Psoas muscle (tissue), 7 donors: ENCODE results near the gene SMIM45.

Experiments
- ATAC-seq, 4 donors: fragments of 200-7000 bp; cut with Tn5 transposase; one replicate each; pipeline ENCODE4 v1.9.1; 2020; ENCODE audit warnings: moderate library complexity in 3 of 4, mild to moderate bottlenecking in 2 of 4
- DNase-seq, 2 donors: peaks; one replicate each; pipeline ENCODE4 v3.0.0-alpha.2; 2020
- H3K27ac ChIP-seq: fragments of 200-600 bp; one replicate; pipeline ENCODE4 v1.8.0; 2022
- H3K27me3 ChIP-seq, 3 donors: fragments of 200-600 bp in 1 of 3; one replicate each; pipeline versions ENCODE4 v1.6.1 to v1.8.0; 2013 to 2022; ENCODE audit warnings: low read length in 2 of 3, mild to moderate bottlenecking in 2 of 3, moderate library complexity in 1 of 3; ENCODE audit not compliant: insufficient read depth in 3 of 3
- H3K36me3 ChIP-seq, 2 donors: fragments of 200-600 bp in 1 of 2; one replicate each; pipeline versions ENCODE4 v1.6.1 to v1.8.0; 2013 to 2022; ENCODE audit warnings: low read depth in 1 of 2, mild to moderate bottlenecking in 1 of 2, moderate library complexity in 1 of 2; ENCODE audit not compliant: insufficient read depth in 1 of 2
- H3K4me1 ChIP-seq: fragments of 200-600 bp; one replicate; pipeline ENCODE4 v1.8.0; 2022
- H3K4me3 ChIP-seq: fragments of 200-600 bp; one replicate; pipeline ENCODE4 v1.8.0; 2022; ENCODE audit warnings: mild to moderate bottlenecking
- H3K9me3 ChIP-seq: fragments of 200-600 bp; one replicate; pipeline ENCODE4 v1.8.0; 2022
- WGBS, 3 donors: extraction: QIAGEN DNeasy Blood & Tissue Kit; methylation state at CpG; one replicate each; pipeline versions ENCODE4 v1.1.6 to v1.1.7; 2013; 5-methylcytosine and 5-hydroxymethylcytosine counted together
- intact Hi-C, 2 donors: fragments of 100-400 bp; cut with DNase I; formaldehyde crosslinking; loops; one replicate each; pipeline versions ENCODE4 v1.11.0 to v1.14.2; 2022
- TF ChIP-seq, protein P1 (sequence below): fragments of 200-600 bp; IDR thresholded peaks from one replicate; pipeline ENCODE4 v1.8.0; 2022; ENCODE audit warnings: antibody characterized with exemption
- donor health status: healthy with polysubstance abuse.
- donor health status: DM: no; HTN: no; CAD: no; lungs with moderate emphysema.
- donor health status: Bipolar disorder and iron deficiency.
- donor health status: healthy.
- donor health status: DM: yes; HTN: yes; CAD: no.
- donor health status: DM: no; HTN: no; CAD: no.
- donor health status: DM: yes; HTN: yes; CAD: no.

The SMIM45 gene

DNA sequence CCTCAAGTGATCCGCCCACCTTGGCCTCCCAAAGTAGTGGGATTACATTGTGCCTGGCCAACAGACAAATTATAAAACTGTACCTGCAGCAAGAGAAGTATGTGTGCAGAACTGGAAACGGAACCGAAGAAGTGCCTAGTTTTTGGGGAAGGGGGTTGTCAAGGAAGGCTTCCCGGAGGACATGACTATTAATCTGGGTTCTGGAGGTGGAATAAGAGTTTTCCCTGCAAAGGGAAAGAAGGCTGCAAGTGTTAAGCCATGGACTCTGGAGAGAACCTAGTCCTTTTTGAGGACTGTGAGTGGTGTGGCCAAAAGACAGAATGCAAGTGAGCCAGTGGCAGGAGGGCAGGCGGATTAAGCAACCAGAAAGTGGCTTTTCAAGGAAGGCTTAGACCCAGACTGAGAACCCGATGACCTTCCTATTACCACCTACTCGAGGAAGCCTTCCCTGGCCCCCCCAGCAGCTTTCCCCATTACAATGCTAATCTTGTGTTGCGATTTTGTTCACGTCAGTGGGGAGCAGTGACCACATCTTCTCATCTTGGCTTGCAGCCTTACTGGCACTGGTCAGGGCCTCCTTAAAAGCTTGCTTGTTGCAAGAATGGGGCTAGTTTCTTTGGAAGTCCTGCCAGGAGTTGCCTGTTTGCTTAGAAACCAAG is 11.6 kb downstream of the SMIM45 start:
- H3K4me1 ChIP-seq = no peaks in the 10 kb centered on the region
- WGBS, 3 donors = 61 to 67% (median 64%) methylated on average over 9 of the region's 9 CpGs
- no peaks in the 10 kb centered on the region for H3K36me3 ChIP-seq
- ATAC-seq (no peak), DNase-seq (no peak)
- no peak overlapping the region for H3K4me3 ChIP-seq
- peaks cover 0 to 2% (median 0%) of the 10 kb centered on the region in 3 donors for H3K27me3 ChIP-seq
- no peaks in the 10 kb centered on the region for H3K9me3 ChIP-seq
- intact Hi-C loops = no loop called here
- TF ChIP-seq, protein P1, sequence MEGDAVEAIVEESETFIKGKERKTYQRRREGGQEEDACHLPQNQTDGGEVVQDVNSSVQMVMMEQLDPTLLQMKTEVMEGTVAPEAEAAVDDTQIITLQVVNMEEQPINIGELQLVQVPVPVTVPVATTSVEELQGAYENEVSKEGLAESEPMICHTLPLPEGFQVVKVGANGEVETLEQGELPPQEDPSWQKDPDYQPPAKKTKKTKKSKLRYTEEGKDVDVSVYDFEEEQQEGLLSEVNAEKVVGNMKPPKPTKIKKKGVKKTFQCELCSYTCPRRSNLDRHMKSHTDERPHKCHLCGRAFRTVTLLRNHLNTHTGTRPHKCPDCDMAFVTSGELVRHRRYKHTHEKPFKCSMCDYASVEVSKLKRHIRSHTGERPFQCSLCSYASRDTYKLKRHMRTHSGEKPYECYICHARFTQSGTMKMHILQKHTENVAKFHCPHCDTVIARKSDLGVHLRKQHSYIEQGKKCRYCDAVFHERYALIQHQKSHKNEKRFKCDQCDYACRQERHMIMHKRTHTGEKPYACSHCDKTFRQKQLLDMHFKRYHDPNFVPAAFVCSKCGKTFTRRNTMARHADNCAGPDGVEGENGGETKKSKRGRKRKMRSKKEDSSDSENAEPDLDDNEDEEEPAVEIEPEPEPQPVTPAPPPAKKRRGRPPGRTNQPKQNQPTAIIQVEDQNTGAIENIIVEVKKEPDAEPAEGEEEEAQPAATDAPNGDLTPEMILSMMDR = no peak
- no peak overlapping the region for H3K27ac ChIP-seq

DNA sequence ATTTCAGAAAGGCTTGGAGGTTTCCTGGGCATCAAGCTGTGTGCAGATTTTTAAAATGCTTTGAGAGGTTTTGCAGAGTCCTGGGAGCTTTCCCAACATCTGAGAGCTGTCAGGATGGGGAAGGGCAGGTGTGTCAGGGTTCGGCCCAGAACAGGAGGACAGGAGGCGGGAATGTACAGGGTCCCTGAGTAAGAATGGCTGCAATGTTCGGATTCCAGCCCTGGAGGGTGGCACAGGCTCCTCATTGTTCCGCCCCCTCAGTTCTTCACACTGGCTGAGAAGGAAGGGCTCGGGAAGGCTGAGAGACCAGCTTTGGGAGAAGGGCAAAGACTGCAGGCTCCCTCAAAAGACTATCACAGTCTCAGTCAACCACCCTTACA is 12.2 kb downstream of the SMIM45 start:
- Histone ChIP-seq H3K4me1 (no peaks in the 10 kb centered on the region), H3K9me3 (no peaks in the 10 kb centered on the region), H3K4me3 (no peak overlapping the region), H3K36me3 (no peaks in the 10 kb centered on the region), H3K27me3 (peaks cover 0 to 2% (median 0%) of the 10 kb centered on the region in 3 donors), H3K27ac (no peak overlapping the region)
- 67 to 73% (median 73%) methylated on average over 5 of the region's 5 CpGs for WGBS, 3 donors
- no peak for DNase-seq
- TF ChIP-seq, protein P1 = no peak
- intact Hi-C loops = no loop called here
- no peak for ATAC-seq

DNA sequence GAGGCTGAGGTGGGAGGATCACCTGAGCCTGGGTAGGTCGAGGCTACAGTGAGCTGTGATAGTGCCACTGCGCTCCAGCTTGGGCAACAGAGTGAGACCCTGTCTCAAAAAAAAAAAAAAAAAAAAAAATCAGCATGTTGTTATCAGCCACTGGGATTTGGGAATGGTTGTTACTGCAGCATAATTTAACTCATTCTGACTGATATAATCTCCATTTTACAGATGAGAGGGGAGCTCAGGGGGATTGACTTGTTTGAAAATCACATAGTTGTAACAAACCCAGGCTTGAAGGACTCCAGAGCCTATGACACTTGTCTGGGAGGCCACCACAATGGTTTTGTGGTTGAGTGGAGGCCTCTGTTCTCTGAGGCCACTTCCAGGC is 14.3 kb downstream of the SMIM45 start:
- H3K36me3 ChIP-seq = no peaks in the 10 kb centered on the region
- intact Hi-C loops = loop anchor here in 1 of 2 donors (5.0 kb wide), 1 partner anchor 146 kb away; no protein-coding TSS in a partner anchor
- no peak for DNase-seq
- H3K4me1 ChIP-seq = no peaks in the 10 kb centered on the region
- no peak overlapping the region for H3K4me3 ChIP-seq
- peaks cover 0 to 2% (median 0%) of the 10 kb centered on the region in 3 donors for H3K27me3 ChIP-seq
- TF ChIP-seq, protein P1 = no peak
- H3K9me3 ChIP-seq = no peaks in the 10 kb centered on the region
- no peak for ATAC-seq
- no peak overlapping the region for H3K27ac ChIP-seq
- WGBS, 3 donors = 92 to 97% (median 97%) methylated on average over 2 of the region's 2 CpGs

DNA sequence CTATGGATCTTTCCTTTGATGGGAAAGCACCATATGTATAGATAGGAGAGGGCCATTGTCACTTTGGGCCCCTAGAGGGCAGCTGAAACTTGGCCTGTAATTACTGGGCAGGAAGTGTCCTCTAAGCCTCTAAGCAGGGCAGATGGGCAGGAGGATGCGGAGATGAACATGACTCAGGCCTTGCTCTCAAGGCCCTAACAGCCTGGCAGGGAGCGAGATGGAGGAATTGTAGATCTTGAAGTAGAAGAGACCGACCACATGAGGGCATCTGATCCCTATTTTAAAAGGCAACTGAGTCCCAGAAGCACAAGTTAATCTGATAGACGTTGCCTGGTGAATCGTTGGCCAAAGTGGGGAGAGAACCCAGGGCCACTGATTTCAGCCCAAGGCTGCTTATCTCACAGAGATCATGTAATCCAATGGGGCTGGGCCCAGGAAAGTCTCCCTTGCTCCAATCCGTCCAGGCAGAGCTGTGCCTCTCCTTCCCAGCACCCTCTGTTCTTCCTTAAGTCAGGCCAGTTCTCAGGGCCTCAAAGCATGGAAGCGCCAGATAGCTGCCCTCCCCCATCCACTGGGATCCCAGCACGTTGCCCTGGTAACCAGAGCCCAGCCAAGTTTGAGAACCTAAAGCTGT is 14.8 kb downstream of the SMIM45 start:
- WGBS, 3 donors = 50 to 52% (median 51%) methylated on average over 8 of the region's 8 CpGs
- no peak overlapping the region for H3K4me3 ChIP-seq

More for the DNA sequence above, 14.8 kb downstream of the SMIM45 start:
- Histone ChIP-seq H3K36me3 (no peaks in the 10 kb centered on the region), H3K4me1 (no peaks in the 10 kb centered on the region), H3K27me3 (peaks cover 0 to 4% (median 2%) of the 10 kb centered on the region in 3 donors), H3K27ac (no peak overlapping the region), H3K9me3 (no peaks in the 10 kb centered on the region)
- intact Hi-C loops = loop anchor here in 1 of 2 donors (5.0 kb wide), 1 partner anchor 146 kb away; no protein-coding TSS in a partner anchor
- TF ChIP-seq, protein P1 = peak; percentile 15
- peak; percentile 34 to 66 (median 60) for ATAC-seq
- no peak for DNase-seq
